A673 (cell line): ENCODE data around the gene APOBEC4. TPM values are rescaled to one million over a fixed set of nuclear protein-coding genes. Genes with fewer than 3 reads are reported as not detected.
A peak's percentile ranks its signal among the peaks of the same experiment; 100 is the strongest.
"Not testable (repeated sequence)": the region's sequence is repeated elsewhere in the genome, so short reads cannot be mapped to it uniquely, and the experiment has no call there.

Experiments
- BruUV-seq: library from RNA; stranded (reverse); fragments of 400-500 nt; replicated peaks from 2 replicates; lab custom pipeline; 2021; lab: Mats Ljungman, UMichigan
- CTCF ChIA-PET: fragments of 300-600 bp; sonication (Branson Sonifier 250); formaldehyde crosslinking; loops from one replicate; lab custom pipeline; 2022; ENCODE audit warnings: antibody characterized with exemption; lab: Charles Lee
- POLR2A ChIA-PET: fragments of 300-600 bp; sonication (Branson Sonifier 250); formaldehyde crosslinking; loops from one replicate; lab custom pipeline; 2022; ENCODE audit warnings: antibody characterized with exemption; ENCODE audit not compliant: low non-redundant PET; lab: Charles Lee
- DNase-seq: peaks from one replicate; pipeline ENCODE4 v3.0.0-alpha.2; 2015; ENCODE audit warnings: low spot score
- H3K27ac ChIP-seq: fragments of 200-600 bp; sonication (generic); 2 replicates; pipeline ENCODE4 v1.5.1; 2016; ENCODE audit warnings: mixed run types, low read depth, mild to moderate bottlenecking, mixed read lengths, antibody characterized with exemption, low read length; ENCODE audit not compliant: poor library complexity, severe bottlenecking
- H3K27me3 ChIP-seq: fragments of 200-600 bp; sonication (generic); replicated peaks from 2 replicates; pipeline ENCODE4 v1.6.1; 2017; ENCODE audit warnings: mixed run types, low read depth, mild to moderate bottlenecking, mixed read lengths, antibody characterized with exemption, low read length; ENCODE audit not compliant: insufficient read depth, poor library complexity
- H3K36me3 ChIP-seq: fragments of 200-600 bp; sonication (generic); 2 replicates; pipeline ENCODE4 v1.6.1; 2016; ENCODE audit warnings: mixed run types, mild to moderate bottlenecking, mixed read lengths, antibody characterized with exemption, low read length; ENCODE audit not compliant: insufficient read depth, poor library complexity, severe bottlenecking
- H3K4me1 ChIP-seq: fragments of 200-600 bp; sonication (generic); 2 replicates; pipeline ENCODE4 v1.6.1; 2017; ENCODE audit warnings: mixed run types, mild to moderate bottlenecking, mixed read lengths, antibody characterized with exemption, low read length; ENCODE audit not compliant: insufficient read depth, poor library complexity, severe bottlenecking
- H3K4me3 ChIP-seq: fragments of 200-600 bp; sonication (generic); 2 replicates; pipeline ENCODE4 v1.5.1; 2016; ENCODE audit warnings: low read depth, mixed run types, mild to moderate bottlenecking, mixed read lengths, low read length; ENCODE audit not compliant: poor library complexity, severe bottlenecking
- H3K9me3 ChIP-seq: fragments of 200-600 bp; sonication (generic); 2 replicates; pipeline ENCODE4 v1.6.1; 2016; ENCODE audit warnings: mixed run types, low read depth, mild to moderate bottlenecking, mixed read lengths, antibody characterized with exemption, low read length; ENCODE audit not compliant: poor library complexity, severe bottlenecking
- CTCF ChIP-seq: fragments of 300-800, 200-600 bp; sonication (generic); conservative IDR thresholded peaks from 2 replicates; pipeline ENCODE4 v1.5.1; 2017; ENCODE audit warnings: low read depth, mild to moderate bottlenecking, antibody characterized with exemption, low read length, moderate library complexity, mixed read lengths
- EZH2 ChIP-seq: fragments of 200-600 bp; sonication (generic); IDR thresholded peaks from 2 replicates; pipeline ENCODE4 v1.6.1; 2017; ENCODE audit warnings: borderline replicate concordance, low read depth, mild to moderate bottlenecking, mixed read lengths, antibody characterized with exemption, low read length; ENCODE audit not compliant: poor library complexity, severe bottlenecking
- intact Hi-C: fragments of 100-400 bp; cut with micrococcal nuclease; formaldehyde crosslinking; loops from one replicate; pipeline ENCODE4 v1.10.0; 2022; ENCODE audit not compliant: unreplicated experiment
- total RNA-seq: library from RNA; stranded (reverse); gene quantifications from 2 replicates; pipeline ENCODE4 v1.2.3, GENCODE V29; 2021

The APOBEC4 gene
- total RNA-seq, 1 experiment from 2014 or later: not detected

GRCh38 chr1:183628537-183628936, 24.6 kb downstream of the APOBEC4 start:
- TF ChIP-seq CTCF (no peak), EZH2 (no peak)
- Histone ChIP-seq H3K36me3 (peaks cover 63% of the 10 kb centered on the region), H3K27me3 (no peaks in the 10 kb centered on the region), H3K9me3 (no peaks in the 10 kb centered on the region), H3K27ac (peak overlapping the region; percentile 22), H3K4me3 (no peak overlapping the region), H3K4me1 (peaks cover 20% of the 10 kb centered on the region)
- intact Hi-C loops: loop anchor here (5.0 to 10.0 kb wide), 2 partner anchors 344 to 666 kb away; no protein-coding TSS in a partner anchor
- POLR2A ChIA-PET: no interaction called here
- BruUV-seq: no TSS peak
- CTCF ChIA-PET: interaction anchor here (1.5 kb wide), 1 partner anchor 287 kb away, joined by 4 read pairs; no protein-coding TSS in a partner anchor
- DNase-seq: no peak

GRCh38 chr1:183626236-183626635, 26.9 kb downstream of the APOBEC4 start:
- BruUV-seq, H3K27ac ChIP-seq, H3K27me3 ChIP-seq, DNase-seq, CTCF ChIA-PET, H3K9me3 ChIP-seq, H3K4me3 ChIP-seq: not testable (repeated sequence)
- POLR2A ChIA-PET: interaction anchor here (0.7 kb wide), 1 partner anchor 476 kb away, joined by 3 read pairs; no protein-coding TSS in a partner anchor
- intact Hi-C loops: loop anchor here (5.0 to 10.0 kb wide), 2 partner anchors 341 to 664 kb away; no protein-coding TSS in a partner anchor
- peaks cover 10% of the 10 kb centered on the region for H3K4me1 ChIP-seq
- H3K36me3 ChIP-seq: peaks cover 51% of the 10 kb centered on the region

- Histone ChIP-seq H3K4me3 (no peak overlapping the region), H3K27ac (no peak overlapping the region), H3K9me3 (no peaks in the 10 kb centered on the region), H3K27me3 (no peaks in the 10 kb centered on the region), H3K36me3 (peaks cover 23% of the 10 kb centered on the region), H3K4me1 (peaks cover 5% of the 10 kb centered on the region)
- ChIA-PET CTCF (no interaction called here), POLR2A (no interaction called here)
- no TSS peak for BruUV-seq
- intact Hi-C loops: loop anchor here (1.0 to 10.0 kb wide), 2 partner anchors 153 to 338 kb away; no protein-coding TSS in a partner anchor
- TF ChIP-seq CTCF: peak; percentile 82
- TF ChIP-seq EZH2: no peak
- DNase-seq: peak; percentile 68
Observed at GRCh38 chr1:183622884-183623785, 30.0 kb downstream of the APOBEC4 start.
